AG04450 (cell line): ENCODE results near the gene TATDN2. TPM values are rescaled to one million over a fixed set of nuclear protein-coding genes. Genes with fewer than 3 reads are reported as not detected.

Experiments used
- CTCF ChIA-PET: fragments of 300-600, 350-600 bp; formaldehyde crosslinking; extraction: SDS; loops from one replicate; lab custom pipeline; 2022; ENCODE audit warnings: antibody characterized with exemption, inconsistent platforms; lab: Charles Lee
- POLR2A ChIA-PET: fragments of 350-600 bp; formaldehyde crosslinking; extraction: SDS; loops from one replicate; lab custom pipeline; 2021; ENCODE audit warnings: antibody characterized with exemption, inconsistent platforms; lab: Yijun Ruan, JAX
- DNase-seq: peaks from one replicate; pipeline ENCODE4 v3.0.0-alpha.2; 2011; ENCODE audit warnings: low read depth, low spot score
- H3K27ac ChIP-seq: one replicate; pipeline ENCODE4 v1.5.1; 2012; ENCODE audit warnings: low read depth, low read length, control low read depth
- H3K27me3 ChIP-seq: one replicate; pipeline ENCODE4 v1.6.0; 2012; ENCODE audit warnings: low read length; ENCODE audit not compliant: control insufficient read depth, insufficient read depth
- H3K4me3 ChIP-seq: 2 replicates; pipeline ENCODE4 v1.5.1; 2011; ENCODE audit warnings: mild to moderate bottlenecking, low read depth, low read length, control low read depth
- H3K9me3 ChIP-seq: 2 replicates; pipeline ENCODE4 v1.5.1; 2012; ENCODE audit warnings: low read length; ENCODE audit not compliant: control insufficient read depth, insufficient read depth
- polyA plus RNA-seq: library from polyadenylated mRNA; depleted of rRNA; stranded (reverse); fragments of >200 nt; gene quantifications from 2 replicates; pipeline ENCODE4 v1.2.3, GENCODE V29; 2011
- TF ChIP-seq, protein P1 (sequence below): IDR thresholded peaks from 2 replicates; pipeline ENCODE4 v1.5.1; 2011; ENCODE audit warnings: low read depth, low read length, control low read depth, inconsistent platforms

TATDN2 gene
- polyA plus RNA-seq, 1 experiment, result 17.7 TPM

- H3K9me3 ChIP-seq, result no peaks in the 10 kb centered on the region
- H3K4me3 ChIP-seq, result no peak overlapping the region
- no peak overlapping the region for H3K27ac ChIP-seq
- ChIA-PET POLR2A (no interaction called here), CTCF (no interaction called here)
- TF ChIP-seq, protein P1, sequence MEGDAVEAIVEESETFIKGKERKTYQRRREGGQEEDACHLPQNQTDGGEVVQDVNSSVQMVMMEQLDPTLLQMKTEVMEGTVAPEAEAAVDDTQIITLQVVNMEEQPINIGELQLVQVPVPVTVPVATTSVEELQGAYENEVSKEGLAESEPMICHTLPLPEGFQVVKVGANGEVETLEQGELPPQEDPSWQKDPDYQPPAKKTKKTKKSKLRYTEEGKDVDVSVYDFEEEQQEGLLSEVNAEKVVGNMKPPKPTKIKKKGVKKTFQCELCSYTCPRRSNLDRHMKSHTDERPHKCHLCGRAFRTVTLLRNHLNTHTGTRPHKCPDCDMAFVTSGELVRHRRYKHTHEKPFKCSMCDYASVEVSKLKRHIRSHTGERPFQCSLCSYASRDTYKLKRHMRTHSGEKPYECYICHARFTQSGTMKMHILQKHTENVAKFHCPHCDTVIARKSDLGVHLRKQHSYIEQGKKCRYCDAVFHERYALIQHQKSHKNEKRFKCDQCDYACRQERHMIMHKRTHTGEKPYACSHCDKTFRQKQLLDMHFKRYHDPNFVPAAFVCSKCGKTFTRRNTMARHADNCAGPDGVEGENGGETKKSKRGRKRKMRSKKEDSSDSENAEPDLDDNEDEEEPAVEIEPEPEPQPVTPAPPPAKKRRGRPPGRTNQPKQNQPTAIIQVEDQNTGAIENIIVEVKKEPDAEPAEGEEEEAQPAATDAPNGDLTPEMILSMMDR, result no peak
- no peak for DNase-seq
- H3K27me3 ChIP-seq, result no peaks in the 10 kb centered on the region
Observed at GRCh38 chr3:10300087-10300486, 51.8 kb downstream of the TATDN2 start.

DNA sequence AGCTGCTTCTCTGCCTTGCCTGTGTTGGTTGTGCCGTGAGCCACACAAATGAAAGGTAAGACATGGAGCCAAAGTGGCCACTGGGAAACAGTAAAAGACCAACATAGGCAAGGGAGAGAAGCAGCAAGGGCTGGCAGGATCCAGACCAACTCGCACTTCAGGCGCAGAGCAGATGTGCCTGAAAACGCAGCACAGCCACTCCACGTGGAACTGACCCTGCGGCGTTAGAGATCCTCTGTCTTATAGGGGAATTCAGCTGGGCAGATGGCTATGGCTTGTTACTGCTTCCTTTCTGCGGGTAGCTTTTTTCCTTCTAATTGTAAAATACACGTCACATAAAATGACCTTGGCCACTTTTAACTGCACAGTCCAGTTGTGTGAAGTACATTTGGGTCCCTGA, 54.8 kb downstream of the TATDN2 start:
- Histone ChIP-seq H3K4me3 (no peak overlapping the region), H3K9me3 (no peaks in the 10 kb centered on the region), H3K27ac (no peak overlapping the region), H3K27me3 (no peaks in the 10 kb centered on the region)
- POLR2A ChIA-PET, result no interaction called here
- TF ChIP-seq, protein P1, result no peak
- no peak for DNase-seq
- CTCF ChIA-PET, result no interaction called here

DNA sequence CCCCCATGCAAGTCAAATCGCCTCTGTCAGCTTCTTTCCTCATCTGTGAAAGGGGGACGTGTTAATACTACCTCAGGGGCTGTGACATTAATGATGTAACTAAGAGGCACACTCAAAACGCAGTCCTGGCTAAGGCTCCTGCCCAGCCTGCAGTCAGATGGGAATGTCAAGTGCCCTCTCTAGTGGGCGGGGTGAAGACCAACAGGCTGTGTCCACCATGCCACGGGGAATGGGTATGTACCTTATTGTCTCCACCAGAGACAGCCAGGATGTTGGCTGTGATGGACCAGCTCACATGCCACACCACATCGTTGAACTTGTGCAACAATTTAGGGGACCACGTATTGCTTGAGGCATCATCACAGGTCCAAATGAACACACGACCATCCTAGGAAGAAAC, 55.5 kb downstream of the TATDN2 start:
- Histone ChIP-seq H3K9me3 (no peaks in the 10 kb centered on the region), H3K27me3 (no peaks in the 10 kb centered on the region), H3K27ac (no peak overlapping the region), H3K4me3 (no peak overlapping the region)
- TF ChIP-seq, protein P1, result no peak
- CTCF ChIA-PET, result no interaction called here
- POLR2A ChIA-PET, result no interaction called here
- DNase-seq, result no peak

DNA sequence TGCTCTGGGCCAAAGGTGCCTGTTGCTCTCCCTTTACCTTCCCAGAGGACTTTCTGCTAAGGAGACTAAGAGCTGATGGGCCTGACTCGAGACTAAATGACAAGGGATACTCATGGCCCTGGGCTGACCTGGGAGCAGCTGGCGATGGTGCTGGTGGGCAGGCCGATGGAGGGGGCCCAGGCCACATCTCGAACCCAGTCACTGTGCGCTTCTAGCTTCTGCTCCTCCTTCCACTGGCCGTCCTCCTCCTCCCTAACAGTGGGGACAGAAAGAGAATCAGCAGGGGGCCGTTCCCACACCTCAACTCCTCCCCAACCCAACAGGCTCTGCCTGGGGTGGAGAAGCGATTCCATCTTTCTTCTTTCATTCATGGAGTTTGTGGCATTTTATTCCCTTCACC, 56.6 kb downstream of the TATDN2 start:
- TF ChIP-seq, protein P1, result no peak
- Histone ChIP-seq H3K27ac (no peak overlapping the region), H3K4me3 (no peak overlapping the region), H3K9me3 (no peaks in the 10 kb centered on the region), H3K27me3 (no peaks in the 10 kb centered on the region)
- ChIA-PET CTCF (no interaction called here), POLR2A (interaction anchor here (0.8 kb wide), 1 partner anchor 11 kb away, joined by 3 read pairs; no protein-coding TSS in a partner anchor)
- no peak for DNase-seq

DNA sequence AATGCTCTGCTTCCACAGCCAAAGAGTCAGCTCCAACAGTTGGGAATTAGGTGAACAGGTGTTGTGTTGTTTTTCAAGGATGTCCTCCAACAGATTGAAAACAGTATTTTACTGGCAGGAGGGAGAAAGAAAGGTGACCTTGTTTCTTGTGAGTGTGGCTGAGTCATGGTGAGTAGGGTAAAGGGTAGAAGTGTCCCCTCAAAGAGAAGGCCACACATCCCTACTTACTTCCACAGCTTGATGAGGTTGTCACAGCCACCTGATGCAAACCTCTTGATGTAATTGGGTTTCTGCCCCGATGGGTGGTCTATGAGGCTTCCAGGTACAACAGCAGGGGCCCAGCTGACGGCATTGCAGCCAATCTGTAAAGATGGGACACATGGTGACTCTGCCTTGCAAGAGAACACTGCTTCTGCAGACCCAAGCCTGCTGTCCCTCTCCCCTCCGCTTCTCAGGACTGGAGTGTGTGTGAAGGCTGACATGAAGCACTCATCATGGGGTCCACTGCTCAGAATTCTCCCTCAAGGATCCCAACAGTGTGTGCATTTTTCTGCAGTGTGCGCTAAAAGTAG, 57.2 kb downstream of the TATDN2 start:
- no peaks in the 10 kb centered on the region for H3K27me3 ChIP-seq
- ChIA-PET CTCF (no interaction called here), POLR2A (interaction anchor here (0.8 kb wide), 1 partner anchor 10 kb away, joined by 3 read pairs; no protein-coding TSS in a partner anchor)
- H3K27ac ChIP-seq, result no peak overlapping the region
- TF ChIP-seq, protein P1, result no peak
- no peak overlapping the region for H3K4me3 ChIP-seq
- no peaks in the 10 kb centered on the region for H3K9me3 ChIP-seq
- DNase-seq, result no peak
